Neural crest cell (in vitro differentiated cells): ENCODE measurements around the gene MICAL2. TPM values are rescaled to one million over a fixed set of nuclear protein-coding genes. Genes with fewer than 3 reads are reported as not detected.

Experiments
- DNase-seq: peaks from one replicate; pipeline ENCODE4 v3.0.0; 2021; ENCODE audit warnings: low read depth, mixed read lengths, low spot score
- H3K27ac Mint-ChIP-seq: one replicate; pipeline ENCODE4 v1.8.0; 2021; ENCODE audit warnings: mild to moderate bottlenecking, mixed read lengths; ENCODE audit not compliant: unreplicated experiment
- H3K27me3 Mint-ChIP-seq: 2 replicates; pipeline ENCODE4 v1.8.0; 2021; ENCODE audit warnings: low read depth, mild to moderate bottlenecking, mixed read lengths
- H3K36me3 Mint-ChIP-seq: 2 replicates; pipeline ENCODE4 v1.8.0; 2021; ENCODE audit warnings: low read depth, mild to moderate bottlenecking, mixed read lengths
- H3K4me1 Mint-ChIP-seq: 2 replicates; pipeline ENCODE4 v1.8.0; 2021; ENCODE audit warnings: mixed read lengths
- H3K4me3 Mint-ChIP-seq: one replicate; pipeline ENCODE4 v1.8.0; 2021; ENCODE audit warnings: mild to moderate bottlenecking, mixed read lengths
- H3K9me3 Mint-ChIP-seq: 2 replicates; pipeline ENCODE4 v1.8.0; 2021; ENCODE audit warnings: mixed read lengths
- CTCF ChIP-seq: fragments of 200-600 bp; sonication (generic); conservative IDR thresholded peaks from 2 replicates; pipeline ENCODE4 v1.5.0; 2021; ENCODE audit warnings: antibody characterized with exemption, mild to moderate bottlenecking
- total RNA-seq: library from RNA; stranded (reverse); gene quantifications from 2 replicates; pipeline ENCODE4 v1.2.1, GENCODE V29; 2021

MICAL2 gene
- total RNA-seq, 1 donor from 2014 or later = 1.1 TPM

- H3K4me3 Mint-ChIP-seq = no peak overlapping the region
Measured at GRCh38 chr11:12167061-12168000, 56.9 kb downstream of the MICAL2 start.

GRCh38 chr11:12168114-12168513 is 57.7 kb downstream of the MICAL2 start:
- H3K9me3 Mint-ChIP-seq = no peaks in the 10 kb centered on the region
- DNase-seq = no peak
- H3K36me3 Mint-ChIP-seq = no peaks in the 10 kb centered on the region
- TF ChIP-seq CTCF = no peak
- no peak overlapping the region for H3K27ac Mint-ChIP-seq
- H3K4me3 Mint-ChIP-seq = no peak overlapping the region
- H3K27me3 Mint-ChIP-seq = no peaks in the 10 kb centered on the region
- peaks cover 9% of the 10 kb centered on the region for H3K4me1 Mint-ChIP-seq

More at GRCh38 chr11:12167061-12168000, 56.9 kb downstream of the MICAL2 start:
- Mint-ChIP-seq H3K36me3 (no peaks in the 10 kb centered on the region), H3K4me1 (peaks cover 9% of the 10 kb centered on the region), H3K27ac (no peak overlapping the region), H3K9me3 (no peaks in the 10 kb centered on the region), H3K27me3 (no peaks in the 10 kb centered on the region)
- no peak for DNase-seq
- no peak for TF ChIP-seq CTCF

GRCh38 chr11:12169822-12170221 is 59.4 kb downstream of the MICAL2 start:
- no peaks in the 10 kb centered on the region for H3K36me3 Mint-ChIP-seq
- H3K27me3 Mint-ChIP-seq = no peaks in the 10 kb centered on the region
- H3K27ac Mint-ChIP-seq = no peak overlapping the region
- H3K4me3 Mint-ChIP-seq = no peak overlapping the region
- DNase-seq = no peak
- TF ChIP-seq CTCF = no peak
- no peaks in the 10 kb centered on the region for H3K4me1 Mint-ChIP-seq
- no peaks in the 10 kb centered on the region for H3K9me3 Mint-ChIP-seq

DNA sequence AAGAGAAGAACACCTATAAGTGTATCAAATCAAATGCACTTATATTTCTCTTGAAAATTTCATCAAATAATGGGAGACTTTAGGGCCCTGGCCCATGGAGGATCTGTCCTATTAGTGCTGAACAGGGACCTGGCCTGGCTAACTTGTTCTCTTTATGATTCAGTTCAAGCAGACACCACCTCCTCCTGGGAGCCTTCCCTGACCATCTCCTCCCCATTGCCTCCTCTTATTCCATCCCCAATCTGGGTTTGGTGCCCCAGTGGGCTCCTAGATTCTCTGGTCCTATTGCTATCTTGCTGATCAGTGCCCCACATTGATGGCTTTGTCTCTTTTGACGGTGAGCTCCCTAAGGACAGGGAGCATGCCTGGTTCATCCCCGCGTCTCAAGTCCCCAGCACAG is 60.1 kb downstream of the MICAL2 start:
- Mint-ChIP-seq H3K9me3 (no peaks in the 10 kb centered on the region), H3K27me3 (no peaks in the 10 kb centered on the region), H3K4me1 (no peaks in the 10 kb centered on the region), H3K36me3 (no peaks in the 10 kb centered on the region), H3K4me3 (no peak overlapping the region), H3K27ac (no peak overlapping the region)
- DNase-seq = no peak
- no peak for TF ChIP-seq CTCF

DNA sequence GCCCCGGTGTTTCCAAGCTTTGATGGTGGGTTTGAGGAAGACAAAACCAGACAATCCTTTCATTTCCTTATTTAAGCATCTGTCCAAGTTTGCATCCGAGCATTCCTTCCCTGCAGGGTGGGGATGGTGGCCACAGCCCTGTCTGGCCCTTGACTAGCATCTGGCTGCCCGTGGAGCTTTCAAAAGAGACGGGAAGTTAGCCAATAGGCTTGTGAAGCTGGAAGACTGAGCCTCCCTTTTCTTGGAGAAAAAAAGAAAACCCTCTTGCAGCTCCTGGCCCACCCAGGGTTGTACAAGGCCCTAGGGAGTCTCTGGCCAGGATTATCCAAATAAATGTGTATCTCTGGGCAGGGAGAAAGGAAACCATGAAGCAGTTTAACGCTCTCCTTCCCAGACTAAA is 60.6 kb downstream of the MICAL2 start:
- TF ChIP-seq CTCF = no peak
- Mint-ChIP-seq H3K27ac (no peak overlapping the region), H3K36me3 (no peaks in the 10 kb centered on the region), H3K4me3 (no peak overlapping the region), H3K4me1 (no peaks in the 10 kb centered on the region), H3K27me3 (no peaks in the 10 kb centered on the region), H3K9me3 (no peaks in the 10 kb centered on the region)
- DNase-seq = no peak
